HEK293T (cell line): Measurements from ENCODE around the gene MYO16.

ENCODE experiments used
- ARNT ChIP-seq: fragments of 450-650 bp; IDR thresholded peaks from 2 replicates; pipeline ENCODE4 v1.6.1; 2017; ENCODE audit warnings: mild to moderate bottlenecking
- BHLHE40 ChIP-seq: fragments of 450-650 bp; IDR thresholded peaks from 2 replicates; pipeline ENCODE4 v1.6.1; 2016; ENCODE audit warnings: mild to moderate bottlenecking, moderate library complexity, borderline replicate concordance
- CTBP1 ChIP-seq: fragments of 450-650 bp; IDR thresholded peaks from 2 replicates; pipeline ENCODE4 v1.6.1; 2016; ENCODE audit warnings: borderline replicate concordance
- ELF4 ChIP-seq: fragments of 450-650 bp; IDR thresholded peaks from 2 replicates; pipeline ENCODE4 v1.6.1; 2017; ENCODE audit warnings: antibody characterized with exemption
- FOXK2 ChIP-seq: fragments of 450-650 bp; IDR thresholded peaks from 2 replicates; pipeline ENCODE4 v1.6.1; 2016; ENCODE audit warnings: mild to moderate bottlenecking
- FOXM1 ChIP-seq: fragments of 450-650 bp; IDR thresholded peaks from 2 replicates; pipeline ENCODE4 v1.6.1; 2017; ENCODE audit warnings: mild to moderate bottlenecking, borderline replicate concordance

- no peak for TF ChIP-seq CTBP1
- TF ChIP-seq FOXK2 = no peak
- no peak for TF ChIP-seq ELF4
- no peak for TF ChIP-seq ARNT
- TF ChIP-seq FOXM1 = no peak
- no peak for TF ChIP-seq BHLHE40
Measured at GRCh38 chr13:108743522-108743921, 114.1 kb downstream of the MYO16 start.
